H9 (cell line): ENCODE results near the gene CUBN. TPM values are rescaled to one million over a fixed set of nuclear protein-coding genes. Genes with fewer than 3 reads are reported as not detected.

ENCODE experiments used
- DNase-seq: peaks from one replicate; pipeline ENCODE4 v3.0.0-alpha.2; 2017
- H2AFZ ChIP-seq: one replicate; pipeline ENCODE4 v1.6.1; 2013; ENCODE audit warnings: mild to moderate bottlenecking, low read length, control low read depth, moderate library complexity
- H2AK5ac ChIP-seq: 2 replicates; pipeline ENCODE4 v1.6.1; 2013; ENCODE audit warnings: low read length, control low read depth, mixed read lengths; ENCODE audit not compliant: insufficient read length
- H2BK120ac ChIP-seq: one replicate; pipeline ENCODE4 v1.6.1; 2013; ENCODE audit warnings: low read depth, mild to moderate bottlenecking, low read length, control low read depth, inconsistent platforms; ENCODE audit not compliant: poor library complexity, severe bottlenecking
- H2BK12ac ChIP-seq: 2 replicates; pipeline ENCODE4 v1.6.1; 2013; ENCODE audit warnings: low read length, control low read depth, mixed read lengths, low read depth; ENCODE audit not compliant: insufficient read length
- H2BK15ac ChIP-seq: 2 replicates; pipeline ENCODE4 v1.6.1; 2013; ENCODE audit warnings: low read depth, low read length, control low read depth
- H2BK20ac ChIP-seq: one replicate; pipeline ENCODE4 v1.6.1; 2013; ENCODE audit warnings: low read depth, mild to moderate bottlenecking, low read length, control low read depth, inconsistent platforms; ENCODE audit not compliant: poor library complexity, severe bottlenecking
- H2BK5ac ChIP-seq: 2 replicates; pipeline ENCODE4 v1.6.1; 2013; ENCODE audit warnings: low read length, control low read depth, mixed read lengths; ENCODE audit not compliant: insufficient read length
- H3K14ac ChIP-seq: 2 replicates; pipeline ENCODE4 v1.6.1; 2013; ENCODE audit warnings: low read length, control low read depth; ENCODE audit not compliant: insufficient read depth
- H3K18ac ChIP-seq: 2 replicates; pipeline ENCODE4 v1.6.1; 2013; ENCODE audit warnings: low read depth, mild to moderate bottlenecking, mixed read lengths, low read length, control low read depth; ENCODE audit not compliant: insufficient read length
- H3K23ac ChIP-seq: 2 replicates; pipeline ENCODE4 v1.6.1; 2013; ENCODE audit warnings: low read length, control low read depth, mixed read lengths, low read depth; ENCODE audit not compliant: insufficient read length
- H3K23me2 ChIP-seq: 2 replicates; pipeline ENCODE4 v1.6.1; 2013; ENCODE audit warnings: low read depth, mild to moderate bottlenecking, mixed read lengths, low read length, control low read depth; ENCODE audit not compliant: insufficient read length, poor library complexity, severe bottlenecking
- H3K27ac ChIP-seq: 2 replicates; pipeline ENCODE4 v1.5.1; 2013; ENCODE audit warnings: low read length, control low read depth, mixed read lengths, low read depth; ENCODE audit not compliant: insufficient read length
- H3K27me3 ChIP-seq: 2 replicates; pipeline ENCODE4 v1.6.1; 2013; ENCODE audit warnings: low read length, control low read depth, inconsistent platforms; ENCODE audit not compliant: insufficient read depth
- H3K4ac ChIP-seq: 2 replicates; pipeline ENCODE4 v1.6.1; 2013; ENCODE audit warnings: low read depth, mild to moderate bottlenecking, control low read depth, inconsistent platforms, low read length, moderate library complexity
- H3K4me1 ChIP-seq: 2 replicates; pipeline ENCODE4 v1.6.1; 2013; ENCODE audit warnings: low read length, control low read depth, inconsistent platforms; ENCODE audit not compliant: insufficient read depth
- H3K4me2 ChIP-seq: 2 replicates; pipeline ENCODE4 v1.6.1; 2013; ENCODE audit warnings: low read length, control low read depth, mixed read lengths; ENCODE audit not compliant: insufficient read length, insufficient read depth
- H3K56ac ChIP-seq: 2 replicates; pipeline ENCODE4 v1.6.1; 2013; ENCODE audit warnings: low read depth, mild to moderate bottlenecking, mixed read lengths, low read length, control low read depth; ENCODE audit not compliant: insufficient read length
- H3K79me1 ChIP-seq: 2 replicates; pipeline ENCODE4 v1.6.1; 2013; ENCODE audit warnings: low read depth, mild to moderate bottlenecking, moderate library complexity, low read length, control low read depth, inconsistent platforms; ENCODE audit not compliant: insufficient read depth, poor library complexity, severe bottlenecking
- H3K79me2 ChIP-seq: 2 replicates; pipeline ENCODE4 v1.6.1; 2013; ENCODE audit warnings: low read length, control low read depth, inconsistent platforms; ENCODE audit not compliant: insufficient read depth
- H3K9ac ChIP-seq: 2 replicates; pipeline ENCODE4 v1.6.1; 2013; ENCODE audit warnings: low read length, control low read depth, mixed read lengths; ENCODE audit not compliant: insufficient read length; ENCODE audit errors: extremely low read depth
- H3K9me3 ChIP-seq: one replicate; pipeline ENCODE4 v1.6.1; 2013; ENCODE audit warnings: low read depth, low read length, inconsistent platforms; ENCODE audit not compliant: control insufficient read depth
- H3T11ph ChIP-seq: one replicate; pipeline ENCODE4 v1.6.1; 2013; ENCODE audit warnings: mild to moderate bottlenecking, low read length, control low read depth, inconsistent platforms
- H4K20me1 ChIP-seq: one replicate; pipeline ENCODE4 v1.6.1; 2013; ENCODE audit not compliant: control insufficient read depth, insufficient read length, insufficient read depth
- H4K5ac ChIP-seq: 2 replicates; pipeline ENCODE4 v1.6.1; 2013; ENCODE audit warnings: low read depth, mild to moderate bottlenecking, mixed read lengths, low read length, control low read depth; ENCODE audit not compliant: insufficient read length
- H4K8ac ChIP-seq: replicated peaks from 2 replicates; pipeline ENCODE4 v1.6.1; 2013; ENCODE audit warnings: low read length, control low read depth, mixed read lengths, low read depth; ENCODE audit not compliant: insufficient read length
- H4K91ac ChIP-seq: 2 replicates; pipeline ENCODE4 v1.6.1; 2013; ENCODE audit warnings: low read depth, mild to moderate bottlenecking, moderate library complexity, mixed read lengths, low read length, control low read depth; ENCODE audit not compliant: insufficient read length
- H3K27ac Mint-ChIP-seq, 3 experiments: 2 replicates in 2 of 3; 3 replicates in 1 of 3; pipeline ENCODE4 v1.8.0; 2020 to 2021; ENCODE audit warnings: mixed read lengths in 3 of 3, mild to moderate bottlenecking in 1 of 3, moderate library complexity in 1 of 3
- H3K27me3 Mint-ChIP-seq: 2 replicates; pipeline ENCODE4 v1.8.0; 2021; ENCODE audit warnings: low read depth, mild to moderate bottlenecking, moderate library complexity, mixed read lengths
- H3K36me3 Mint-ChIP-seq, 3 experiments: 2 replicates in 2 of 3; 3 replicates in 1 of 3; pipeline ENCODE4 v1.8.0; 2020 to 2021; ENCODE audit warnings: low read depth in 3 of 3, mixed read lengths in 3 of 3; ENCODE audit not compliant: insufficient read depth in 1 of 3
- H3K4me1 Mint-ChIP-seq, 2 experiments: 2 replicates each; pipeline ENCODE4 v1.8.0; 2020; ENCODE audit warnings: mixed read lengths in 2 of 2
- H3K4me3 Mint-ChIP-seq, 2 experiments: 2 replicates in 1 of 2; 3 replicates in 1 of 2; pipeline ENCODE4 v1.8.0; 2020 to 2021; ENCODE audit warnings: mild to moderate bottlenecking in 2 of 2, mixed read lengths in 2 of 2, moderate library complexity in 1 of 2
- H3K9me3 Mint-ChIP-seq, 2 experiments: 2 replicates in 1 of 2; 3 replicates in 1 of 2; pipeline ENCODE4 v1.8.0; 2020; ENCODE audit warnings: mild to moderate bottlenecking in 2 of 2, mixed read lengths in 2 of 2, moderate library complexity in 1 of 2
- WGBS: extraction: QIAGEN DNeasy Blood & Tissue Kit; methylation state at CpG from one replicate; pipeline ENCODE4 v1.1.7; 2013; ENCODE audit warnings: missing lambda C conversion rate, low lambda C conversion rate, mixed read lengths; ENCODE audit not compliant: insufficient read length; ENCODE audit errors: extremely low coverage; 5-methylcytosine and 5-hydroxymethylcytosine counted together
- total RNA-seq: library from RNA; stranded (reverse); gene quantifications from 2 replicates; pipeline ENCODE4 v1.2.1, GENCODE V29; 2021
- TF ChIP-seq, protein P1 (sequence below): fragments of 200-600 bp; sonication (generic); conservative IDR thresholded peaks from 3 replicates; pipeline ENCODE4 v1.8.0; 2021; ENCODE audit warnings: antibody characterized with exemption, mild to moderate bottlenecking

Gene CUBN
- total RNA-seq, 1 experiment from 2014 or later: 0.26 TPM

DNA sequence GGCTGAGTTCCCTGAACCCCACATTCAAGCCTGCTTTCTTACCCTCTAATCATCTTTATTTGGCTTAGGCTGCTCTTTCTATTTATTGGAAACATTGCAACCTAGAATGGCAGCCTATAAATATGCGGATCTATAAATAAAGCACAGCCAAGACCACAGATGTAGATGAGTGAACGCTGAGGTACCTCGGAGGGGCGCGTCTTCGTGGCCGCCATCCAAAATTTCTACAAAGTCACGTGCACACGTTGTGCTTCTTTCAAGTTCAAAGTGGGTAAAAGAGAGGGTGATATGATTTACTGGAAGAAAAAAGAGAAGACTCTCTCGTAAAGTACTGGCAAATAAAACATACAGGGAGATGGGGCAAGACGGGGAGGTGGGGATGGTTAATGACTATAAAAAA is 179.8 kb downstream of the CUBN start:
- H3K23me2 ChIP-seq: no peaks in the 10 kb centered on the region
- no peak overlapping the region for H3T11ph ChIP-seq
- no peak overlapping the region for H4K8ac ChIP-seq
- TF ChIP-seq, protein P1, sequence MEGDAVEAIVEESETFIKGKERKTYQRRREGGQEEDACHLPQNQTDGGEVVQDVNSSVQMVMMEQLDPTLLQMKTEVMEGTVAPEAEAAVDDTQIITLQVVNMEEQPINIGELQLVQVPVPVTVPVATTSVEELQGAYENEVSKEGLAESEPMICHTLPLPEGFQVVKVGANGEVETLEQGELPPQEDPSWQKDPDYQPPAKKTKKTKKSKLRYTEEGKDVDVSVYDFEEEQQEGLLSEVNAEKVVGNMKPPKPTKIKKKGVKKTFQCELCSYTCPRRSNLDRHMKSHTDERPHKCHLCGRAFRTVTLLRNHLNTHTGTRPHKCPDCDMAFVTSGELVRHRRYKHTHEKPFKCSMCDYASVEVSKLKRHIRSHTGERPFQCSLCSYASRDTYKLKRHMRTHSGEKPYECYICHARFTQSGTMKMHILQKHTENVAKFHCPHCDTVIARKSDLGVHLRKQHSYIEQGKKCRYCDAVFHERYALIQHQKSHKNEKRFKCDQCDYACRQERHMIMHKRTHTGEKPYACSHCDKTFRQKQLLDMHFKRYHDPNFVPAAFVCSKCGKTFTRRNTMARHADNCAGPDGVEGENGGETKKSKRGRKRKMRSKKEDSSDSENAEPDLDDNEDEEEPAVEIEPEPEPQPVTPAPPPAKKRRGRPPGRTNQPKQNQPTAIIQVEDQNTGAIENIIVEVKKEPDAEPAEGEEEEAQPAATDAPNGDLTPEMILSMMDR: no peak
- H3K27ac ChIP-seq: no peak overlapping the region
- H4K20me1 ChIP-seq: no peaks in the 10 kb centered on the region
- no peak for DNase-seq
- Mint-ChIP-seq H3K4me3 (no peak overlapping the region; a peak in 1 of 5 replicates), H3K9me3 (no peaks in the 10 kb centered on the region), H3K27me3 (peaks cover 2% of the 10 kb centered on the region; the same call in 1 of the 2 replicates), H3K36me3 (no peaks in the 10 kb centered on the region; a peak in 1 of 7 replicates), H3K4me1 (peaks cover 43 to 47% of the 10 kb centered on the region in 2 experiments), H3K27ac (peak overlapping the region in 1 of 3 experiments; percentile 36; a peak in 1 of 7 replicates)
- no peak overlapping the region for H3K4me2 ChIP-seq
- no peak overlapping the region for H2BK15ac ChIP-seq
- no peak overlapping the region for H3K18ac ChIP-seq
- H4K91ac ChIP-seq: no peak overlapping the region
- H3K9ac ChIP-seq: no peak overlapping the region
- no peaks in the 10 kb centered on the region for H3K27me3 ChIP-seq
- no peak overlapping the region for H3K56ac ChIP-seq
- no peak overlapping the region for H2AFZ ChIP-seq
- no peak overlapping the region for H2AK5ac ChIP-seq
- H3K23ac ChIP-seq: no peak overlapping the region
- no peaks in the 10 kb centered on the region for H3K79me2 ChIP-seq
- H4K5ac ChIP-seq: no peak overlapping the region
- H3K4ac ChIP-seq: no peak overlapping the region
- H2BK5ac ChIP-seq: no peak overlapping the region
- no peak overlapping the region for H2BK20ac ChIP-seq
- no peak overlapping the region for H2BK12ac ChIP-seq
- no peak overlapping the region for H2BK120ac ChIP-seq
- WGBS: no CpG with 5 or more reads among the region's 11 CpGs
- no peak overlapping the region for H3K14ac ChIP-seq
- no peaks in the 10 kb centered on the region for H3K79me1 ChIP-seq
- 0 out of 2 replicates have a peak, but pooled peaks cover 3% of the 10 kb centered on the region for H3K4me1 ChIP-seq
- no peaks in the 10 kb centered on the region for H3K9me3 ChIP-seq
